HEK293 (cell line): ENCODE measurements around the gene LYPLAL1.
"Not testable (repeated sequence)": the region's sequence is repeated elsewhere in the genome, so short reads cannot be mapped to it uniquely, and the experiment has no call there.

ENCODE experiments used
- CTCF ChIA-PET: fragments of 350-600 bp; formaldehyde crosslinking; extraction: SDS; loops from one replicate; lab custom pipeline; 2021; ENCODE audit warnings: antibody characterized with exemption; lab: Yijun Ruan, JAX
- POLR2A ChIA-PET: fragments of 300-600 bp; formaldehyde crosslinking; extraction: SDS; loops from one replicate; lab custom pipeline; 2020; ENCODE audit warnings: antibody characterized with exemption, inconsistent platforms; lab: Yijun Ruan, JAX
- H3K27ac ChIP-seq: fragments of 200-500 bp; sonication (Bioruptor generic); 2 replicates; pipeline ENCODE4 v1.5.1; 2014; ENCODE audit warnings: low read depth, low read length, control low read depth, inconsistent platforms; ENCODE audit errors: extremely low read depth
- H3K36me3 ChIP-seq, 2 experiments: fragments of 200-500 bp in 1 of 2; sonication (Bioruptor generic) in 1 of 2; 1 replicate in 1 of 2; 2 replicates in 1 of 2; pipeline ENCODE4 v1.5.1; 2014 to 2017; ENCODE audit warnings: inconsistent platforms in 2 of 2, low read length in 2 of 2; ENCODE audit not compliant: control insufficient read depth in 2 of 2, insufficient read depth in 1 of 2
- H3K4me1 ChIP-seq: fragments of 200-500 bp; sonication (Bioruptor generic); 2 replicates; pipeline ENCODE4 v1.5.1; 2014; ENCODE audit warnings: mild to moderate bottlenecking, low read length, inconsistent platforms; ENCODE audit not compliant: control insufficient read depth, insufficient read depth
- H3K4me3 ChIP-seq: 2 replicates; pipeline ENCODE4 v1.5.1; 2011; ENCODE audit warnings: low read depth, mild to moderate bottlenecking, control low read depth, low read length, moderate library complexity
- H3K9me3 ChIP-seq: fragments of 200-500 bp; sonication (Bioruptor generic); 2 replicates; pipeline ENCODE4 v1.5.1; 2014; ENCODE audit warnings: low read depth, low read length, inconsistent platforms; ENCODE audit not compliant: control insufficient read depth, insufficient read depth
- CTCF ChIP-seq: fragments of 450-650 bp; formaldehyde crosslinking; IDR thresholded peaks from 2 replicates; pipeline ENCODE4 v1.5.1; 2016; ENCODE audit warnings: missing biosample characterization, missing genetic modification characterization
- KLF1 ChIP-seq: fragments of 450-650 bp; formaldehyde crosslinking; IDR thresholded peaks from 2 replicates; pipeline ENCODE4 v1.5.1; 2016; ENCODE audit warnings: missing biosample characterization, missing genetic modification characterization
- OSR2 ChIP-seq: fragments of 450-650 bp; formaldehyde crosslinking; IDR thresholded peaks from 2 replicates; pipeline ENCODE4 v1.5.1; 2016; ENCODE audit warnings: missing biosample characterization, missing genetic modification characterization
- SETDB1 ChIP-seq: IDR thresholded peaks from one replicate; pipeline ENCODE4 v1.6.1; 2017; ENCODE audit warnings: mild to moderate bottlenecking, low read length, moderate library complexity, mixed read lengths; ENCODE audit not compliant: insufficient read length
- TSHZ1 ChIP-seq: fragments of 450-650 bp; formaldehyde crosslinking; IDR thresholded peaks from 2 replicates; pipeline ENCODE4 v1.5.1; 2016; ENCODE audit warnings: missing biosample characterization, missing genetic modification characterization, borderline replicate concordance
- YY2 ChIP-seq: fragments of 450-650 bp; formaldehyde crosslinking; IDR thresholded peaks from 2 replicates; pipeline ENCODE4 v1.5.1; 2016; ENCODE audit warnings: missing biosample characterization, missing genetic modification characterization
- ZNF146 ChIP-seq: fragments of 450-650 bp; formaldehyde crosslinking; IDR thresholded peaks from 2 replicates; pipeline ENCODE4 v1.5.1; 2016; ENCODE audit warnings: missing biosample characterization, missing genetic modification characterization
- ZNF174 ChIP-seq: fragments of 450-650 bp; formaldehyde crosslinking; IDR thresholded peaks from 2 replicates; pipeline ENCODE4 v1.5.0; 2017; ENCODE audit warnings: missing biosample characterization, mild to moderate bottlenecking, missing genetic modification characterization
- ZNF221 ChIP-seq: fragments of 450-650 bp; formaldehyde crosslinking; IDR thresholded peaks from 2 replicates; pipeline ENCODE4 v1.5.1; 2017; ENCODE audit warnings: missing biosample characterization, missing genetic modification characterization, borderline replicate concordance
- ZNF239 ChIP-seq: fragments of 450-650 bp; formaldehyde crosslinking; IDR thresholded peaks from 2 replicates; pipeline ENCODE4 v1.5.1; 2016; ENCODE audit warnings: missing biosample characterization, missing genetic modification characterization
- ZNF391 ChIP-seq: fragments of 450-650 bp; formaldehyde crosslinking; IDR thresholded peaks from 2 replicates; pipeline ENCODE4 v1.5.1; 2016; ENCODE audit warnings: low read depth, missing biosample characterization, missing genetic modification characterization, borderline replicate concordance
- ZNF449 ChIP-seq: fragments of 450-650 bp; formaldehyde crosslinking; IDR thresholded peaks from 2 replicates; pipeline ENCODE4 v1.5.1; 2017; ENCODE audit warnings: missing biosample characterization, mild to moderate bottlenecking, missing genetic modification characterization, moderate library complexity
- ZNF560 ChIP-seq: fragments of 450-650 bp; formaldehyde crosslinking; IDR thresholded peaks from 2 replicates; pipeline ENCODE4 v1.5.1; 2017; ENCODE audit warnings: missing biosample characterization, missing genetic modification characterization, borderline replicate concordance
- ZNF571 ChIP-seq: fragments of 450-650 bp; formaldehyde crosslinking; IDR thresholded peaks from 2 replicates; pipeline ENCODE4 v1.5.0; 2017; ENCODE audit warnings: missing biosample characterization, missing genetic modification characterization
- ZNF639 ChIP-seq: fragments of 450-650 bp; formaldehyde crosslinking; IDR thresholded peaks from 2 replicates; pipeline ENCODE4 v1.5.1; 2016; ENCODE audit warnings: missing biosample characterization, missing genetic modification characterization
- ZNF670 ChIP-seq: fragments of 450-650 bp; formaldehyde crosslinking; IDR thresholded peaks from 2 replicates; pipeline ENCODE4 v1.5.1; 2016; ENCODE audit warnings: missing biosample characterization, missing genetic modification characterization, low read depth
- ZNF792 ChIP-seq: fragments of 450-650 bp; formaldehyde crosslinking; IDR thresholded peaks from 2 replicates; pipeline ENCODE4 v1.5.1; 2016; ENCODE audit warnings: missing biosample characterization, missing genetic modification characterization
- ZSCAN18 ChIP-seq: fragments of 450-650 bp; formaldehyde crosslinking; IDR thresholded peaks from 2 replicates; pipeline ENCODE4 v1.5.1; 2016; ENCODE audit warnings: missing biosample characterization, missing genetic modification characterization

LYPLAL1 gene

GRCh38 chr1:219250468-219250867, 76.8 kb downstream of the LYPLAL1 start:
- POLR2A ChIA-PET, H3K9me3 ChIP-seq, H3K27ac ChIP-seq, H3K36me3 ChIP-seq, CTCF ChIA-PET, H3K4me3 ChIP-seq, H3K4me1 ChIP-seq: not testable (repeated sequence)
- TF ChIP-seq ZNF146, result peak; percentile 50; the same call in 1 of the 2 replicates

- H3K4me3 ChIP-seq, result no peak overlapping the region
- CTCF ChIA-PET, result no interaction called here
- no peak overlapping the region for H3K27ac ChIP-seq
- H3K36me3 ChIP-seq, result no peaks in the 10 kb centered on the region
- TF ChIP-seq ZNF174 (tag by site-specific recombination) (no peak), ZNF221 (tag by site-specific recombination) (no peak), ZNF792 (tag by site-specific recombination) (no peak), OSR2 (tag by site-specific recombination) (no peak), ZNF560 (tag by site-specific recombination) (no peak), ZNF239 (tag by site-specific recombination) (no peak), ZNF449 (tag by site-specific recombination) (no peak), ZNF571 (no peak), SETDB1 (no peak), ZNF639 (no peak), ZSCAN18 (tag by site-specific recombination) (no peak), KLF1 (tag by site-specific recombination) (no peak), CTCF (tag by site-specific recombination) (no peak), ZNF670 (no peak), TSHZ1 (no peak), YY2 (tag by site-specific recombination) (no peak), ZNF391 (tag by site-specific recombination) (no peak)
- no peaks in the 10 kb centered on the region for H3K9me3 ChIP-seq
- no peaks in the 10 kb centered on the region for H3K4me1 ChIP-seq
- POLR2A ChIA-PET, result no interaction called here
Observed at GRCh38 chr1:219257751-219258150, 84.1 kb downstream of the LYPLAL1 start.
